Urinary bladder (tissue), 4 donors: ENCODE results near the gene TXNL1. TPM values are rescaled to one million over a fixed set of nuclear protein-coding genes. Genes with fewer than 3 reads are reported as not detected.
"Not testable (repeated sequence)": the region's sequence is repeated elsewhere in the genome, so short reads cannot be mapped to it uniquely, and the experiment has no call there.

Experiments
- DNase-seq: peaks from one replicate; pipeline ENCODE4 v3.0.0-alpha.2; 2015; ENCODE audit errors: extremely low spot score
- H3K27ac ChIP-seq: one replicate; pipeline ENCODE4 v1.5.1; 2013; ENCODE audit warnings: low read depth, mild to moderate bottlenecking, moderate library complexity
- H3K36me3 ChIP-seq: one replicate; pipeline ENCODE4 v1.6.1; 2013; ENCODE audit warnings: mild to moderate bottlenecking, moderate library complexity; ENCODE audit not compliant: insufficient read depth
- H3K4me1 ChIP-seq: one replicate; pipeline ENCODE4 v1.6.1; 2013; ENCODE audit warnings: mild to moderate bottlenecking, moderate library complexity; ENCODE audit not compliant: insufficient read depth
- H3K4me3 ChIP-seq: one replicate; pipeline ENCODE4 v1.5.1; 2013; ENCODE audit warnings: low read depth, low read length
- WGBS: extraction: QIAGEN DNeasy Blood & Tissue Kit; methylation state at CpG from one replicate; pipeline ENCODE4 v1.1.7; 2013; 5-methylcytosine and 5-hydroxymethylcytosine counted together
- polyA plus RNA-seq: library from polyadenylated mRNA; stranded (reverse); fragments of 200-250 nt; gene quantifications from one replicate; pipeline ENCODE4 v1.2.3, GENCODE V29; 2013
- total RNA-seq: library from RNA; depleted of rRNA; stranded (reverse); fragments of >200 nt; gene quantifications from one replicate; pipeline ENCODE4 v1.2.3, GENCODE V29; 2014
- donor health status: healthy with polysubstance abuse.
- donor health status: healthy.

TXNL1 gene
- total and polyA plus RNA-seq, 2 donors, result 50.2 to 61.7 TPM

DNA sequence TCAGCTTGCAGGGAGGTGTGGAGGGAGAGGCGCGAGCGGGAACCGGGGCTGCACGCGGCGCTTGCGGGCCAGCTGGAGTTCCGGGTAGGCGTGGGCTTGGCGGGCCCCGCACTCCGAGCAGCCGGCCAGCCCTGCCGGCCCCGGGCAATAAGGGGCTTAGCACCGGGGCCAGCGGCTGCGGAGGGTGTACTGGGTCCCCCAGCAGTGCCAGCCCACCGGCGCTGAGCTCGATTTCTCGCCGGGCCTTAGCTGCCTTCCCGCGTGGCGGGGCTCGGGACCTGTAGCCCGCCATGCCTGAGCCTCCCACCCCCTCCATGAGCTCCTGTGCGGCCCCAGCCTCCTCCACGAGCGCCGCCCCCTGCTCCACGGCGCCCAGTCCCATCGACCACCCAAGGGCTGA, 66.1 kb downstream of the TXNL1 start:
- not testable (repeated sequence) for DNase-seq, H3K4me3 ChIP-seq, H3K36me3 ChIP-seq, H3K4me1 ChIP-seq, H3K27ac ChIP-seq
- WGBS, result 97% methylated on average over 36 of the region's 36 CpGs

DNA sequence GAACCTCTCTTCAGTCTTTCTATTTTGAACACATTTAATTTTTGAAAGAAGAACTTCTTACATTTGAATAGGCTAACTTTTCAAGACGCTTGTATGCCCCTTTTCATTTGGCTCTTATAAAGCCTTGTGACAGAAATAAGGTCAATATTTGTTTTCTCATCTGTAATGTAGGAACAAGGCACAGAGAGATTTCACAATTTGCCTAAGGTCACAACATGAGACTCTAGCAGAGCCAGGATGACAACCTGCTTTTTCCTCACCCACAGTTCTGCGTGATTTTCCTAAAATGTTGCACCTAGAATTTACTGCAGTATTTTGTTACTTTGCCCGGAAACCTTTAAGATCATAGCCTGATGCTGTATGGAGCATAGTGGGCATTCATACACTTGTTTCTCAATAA, 67.4 kb downstream of the TXNL1 start:
- H3K4me3 ChIP-seq, result no peak overlapping the region
- no peak for DNase-seq
- no peaks in the 10 kb centered on the region for H3K4me1 ChIP-seq
- H3K36me3 ChIP-seq, result no peaks in the 10 kb centered on the region
- no peak overlapping the region for H3K27ac ChIP-seq
- WGBS, result 90% methylated on average over 3 of the region's 3 CpGs

- Histone ChIP-seq H3K36me3 (no peaks in the 10 kb centered on the region), H3K4me3 (no peak overlapping the region), H3K27ac (no peak overlapping the region), H3K4me1 (no peaks in the 10 kb centered on the region)
- WGBS, result 81% methylated on average over 1 of the region's 1 CpG
- DNase-seq, result no peak
These were observed 69.0 kb downstream of the TXNL1 start for GRCh38 chr18:56569416-56569815.

DNA sequence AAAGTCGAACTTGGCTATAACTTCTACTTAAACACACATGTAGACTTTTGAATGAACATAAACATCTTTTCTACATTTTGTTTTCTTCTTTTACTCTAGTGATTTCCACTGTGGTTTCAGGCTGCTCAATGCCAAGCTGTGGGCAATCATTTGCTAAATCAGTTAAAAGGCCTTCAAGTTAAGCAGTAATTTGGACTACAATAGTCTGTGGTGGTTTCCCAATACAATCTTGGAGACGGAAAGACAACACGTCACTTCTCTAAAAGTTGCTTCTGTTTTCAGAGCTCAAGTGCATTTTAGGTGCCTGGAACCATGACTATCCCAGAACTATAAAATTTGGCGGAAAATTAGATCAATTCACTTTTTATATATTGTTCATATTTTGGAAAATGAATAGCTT, 69.4 kb downstream of the TXNL1 start:
- Histone ChIP-seq H3K27ac (no peak overlapping the region), H3K4me1 (no peaks in the 10 kb centered on the region), H3K4me3 (no peak overlapping the region), H3K36me3 (no peaks in the 10 kb centered on the region)
- WGBS, result 90% methylated on average over 4 of the region's 4 CpGs
- DNase-seq, result no peak

DNA sequence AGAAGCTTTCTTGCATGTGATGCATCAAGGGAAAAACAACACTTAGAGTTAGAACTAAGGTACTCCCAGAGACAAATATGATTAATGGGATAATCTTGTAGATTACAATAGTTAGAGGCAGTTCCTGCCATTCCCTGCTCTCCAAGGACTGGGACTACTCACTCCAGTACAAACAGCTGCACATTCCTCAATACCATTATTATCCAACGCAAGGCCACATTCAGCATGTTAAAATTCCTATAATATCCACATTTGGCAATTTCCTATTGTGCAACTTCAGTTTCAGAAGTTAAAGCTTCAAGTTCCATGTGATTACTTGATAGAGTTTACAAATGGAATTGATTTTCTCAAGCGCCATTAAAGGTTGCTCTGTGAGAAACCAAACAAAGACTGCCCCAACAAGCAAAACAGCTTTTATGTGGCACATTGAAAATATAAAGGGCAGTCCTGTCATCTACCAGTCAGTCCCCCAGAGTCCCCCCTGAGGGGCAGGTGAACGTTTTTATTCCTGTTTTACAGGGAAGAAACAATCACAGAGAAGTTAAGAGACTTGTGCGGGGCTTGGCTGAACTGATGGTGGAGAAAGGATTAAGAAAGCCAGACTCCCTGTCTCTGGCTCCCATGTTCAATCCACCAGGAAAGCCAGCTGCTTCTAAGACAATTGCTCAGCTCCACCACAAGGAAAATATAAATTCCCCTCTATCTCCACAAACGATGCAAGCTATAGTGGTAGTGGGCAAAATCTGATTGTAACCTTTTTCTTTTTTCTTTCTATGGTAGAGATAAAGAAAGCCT, 72.6 kb downstream of the TXNL1 start:
- peak; percentile 26 for DNase-seq
- Histone ChIP-seq H3K36me3 (no peaks in the 10 kb centered on the region), H3K27ac (no peak overlapping the region), H3K4me1 (no peaks in the 10 kb centered on the region), H3K4me3 (no peak overlapping the region)
- 45% methylated on average over 5 of the region's 5 CpGs for WGBS

DNA sequence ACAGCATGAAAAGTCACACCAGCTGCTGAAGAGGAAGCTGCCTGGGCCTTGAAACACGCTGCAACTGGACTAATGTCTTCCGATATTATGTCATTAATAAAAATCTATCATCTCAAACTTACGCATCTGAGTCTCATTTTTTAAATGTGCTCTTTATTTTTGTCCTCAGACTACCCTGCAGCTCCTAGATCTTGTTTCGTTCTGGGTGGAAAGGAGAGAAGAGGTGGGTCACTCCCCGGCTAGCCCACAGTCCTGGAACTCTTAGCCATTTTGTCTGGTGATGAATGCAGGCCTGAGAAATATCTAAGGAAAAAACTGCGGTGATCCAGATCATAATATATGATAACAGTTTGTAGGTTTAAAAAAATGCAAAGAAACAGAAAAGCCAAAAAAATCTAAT, 73.3 kb downstream of the TXNL1 start:
- H3K4me3 ChIP-seq, result no peak overlapping the region
- H3K36me3 ChIP-seq, result no peaks in the 10 kb centered on the region
- WGBS, result 66% methylated on average over 6 of the region's 6 CpGs
- H3K27ac ChIP-seq, result no peak overlapping the region
- no peak for DNase-seq
- no peaks in the 10 kb centered on the region for H3K4me1 ChIP-seq

DNA sequence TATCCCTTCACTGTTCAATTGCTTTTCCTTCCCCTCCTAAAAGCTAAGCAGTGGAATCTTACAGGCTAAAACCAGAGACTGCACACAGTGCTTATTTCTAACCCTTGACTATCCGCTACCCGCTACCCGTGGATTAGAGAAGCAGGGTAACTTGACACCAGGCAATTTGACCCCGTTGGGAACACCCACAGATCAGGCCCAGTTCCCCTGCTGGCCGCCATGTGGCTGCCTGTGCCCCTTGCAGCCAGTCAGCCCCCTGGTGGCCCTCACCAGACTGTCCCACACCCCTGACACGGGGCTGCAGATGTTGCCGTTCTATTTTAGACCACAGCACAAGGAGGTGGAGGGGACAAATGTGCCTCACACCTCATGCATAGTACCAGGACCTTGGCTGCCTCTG, 74.8 kb downstream of the TXNL1 start:
- no peak for DNase-seq
- H3K4me1 ChIP-seq, result no peaks in the 10 kb centered on the region
- H3K4me3 ChIP-seq, result no peak overlapping the region
- no peak overlapping the region for H3K27ac ChIP-seq
- 80% methylated on average over 7 of the region's 7 CpGs for WGBS
- H3K36me3 ChIP-seq, result no peaks in the 10 kb centered on the region

DNA sequence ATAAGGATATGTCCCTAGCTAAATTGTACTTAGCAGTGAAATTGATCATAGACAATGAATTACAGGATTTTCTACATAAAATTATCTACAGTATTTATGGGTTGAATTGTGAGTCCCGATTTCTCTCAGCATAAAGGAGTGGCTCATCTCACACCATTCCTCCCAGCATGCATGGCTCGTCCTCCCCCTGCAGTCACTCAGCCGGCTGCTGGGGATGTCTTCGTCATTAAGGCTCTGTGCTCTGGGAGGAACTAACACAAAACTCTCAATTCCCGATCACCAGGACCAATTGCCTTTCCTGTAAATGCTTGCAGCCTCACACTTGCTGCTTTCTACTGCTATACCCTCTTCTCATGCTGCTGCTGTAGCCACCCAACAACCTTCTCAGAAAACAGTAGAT, 75.9 kb downstream of the TXNL1 start:
- Histone ChIP-seq H3K4me3 (no peak overlapping the region), H3K4me1 (no peaks in the 10 kb centered on the region), H3K27ac (no peak overlapping the region), H3K36me3 (no peaks in the 10 kb centered on the region)
- DNase-seq, result no peak
- 72% methylated on average over 5 of the region's 5 CpGs for WGBS

DNA sequence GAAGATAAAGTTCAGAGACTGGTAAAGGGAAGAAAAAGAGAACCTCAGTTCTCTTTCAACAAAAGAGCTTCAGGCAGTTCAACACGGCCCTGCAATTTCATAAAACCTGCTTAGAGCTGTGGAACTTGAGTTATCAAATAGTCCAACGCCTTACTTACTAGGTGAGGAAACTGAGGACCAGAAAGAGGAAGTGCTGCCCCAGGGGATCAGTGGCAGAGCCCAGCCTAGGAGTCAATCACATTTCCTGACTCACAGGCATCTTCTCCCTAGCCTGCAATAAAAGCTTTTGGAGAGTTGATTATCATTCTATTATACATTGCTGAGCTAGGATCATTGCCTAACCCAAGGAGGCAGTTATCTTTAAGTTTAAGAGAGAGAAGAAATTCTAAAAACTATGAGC, 77.4 kb downstream of the TXNL1 start:
- DNase-seq, result no peak
- Histone ChIP-seq H3K4me1 (no peaks in the 10 kb centered on the region), H3K4me3 (no peak overlapping the region), H3K27ac (no peak overlapping the region), H3K36me3 (no peaks in the 10 kb centered on the region)
- whole genome bisulfite sequencing, result 86% methylated on average over 2 of the region's 2 CpGs

- 90% methylated on average over 6 of the region's 6 CpGs for WGBS
- no peaks in the 10 kb centered on the region for H3K4me1 ChIP-seq
These were observed 79.3 kb downstream of the TXNL1 start for GRCh38 chr18:56559044-56559443.

DNA sequence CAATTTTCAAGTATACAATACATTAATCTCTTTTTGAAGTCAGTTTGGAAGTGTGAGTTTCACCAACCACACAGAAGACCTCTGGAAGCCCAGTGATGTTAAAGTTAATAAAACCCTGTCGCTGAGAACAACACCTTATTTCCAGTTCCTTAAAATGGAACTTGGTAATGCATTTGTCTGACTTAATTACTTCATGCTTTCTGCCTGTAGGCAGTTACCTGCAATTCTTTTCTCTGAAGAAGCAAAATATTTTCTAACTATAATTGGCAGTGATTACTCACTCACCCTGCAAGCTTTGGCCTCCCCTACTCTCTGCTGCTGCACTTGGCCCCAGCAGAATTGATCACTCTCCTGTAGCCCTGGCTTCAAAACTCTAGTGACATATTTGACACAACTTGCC, 81.5 kb downstream of the TXNL1 start:
- Histone ChIP-seq H3K36me3 (no peaks in the 10 kb centered on the region), H3K27ac (no peak overlapping the region), H3K4me1 (no peaks in the 10 kb centered on the region), H3K4me3 (no peak overlapping the region)
- 97% methylated on average over 1 of the region's 1 CpG for WGBS
- no peak for DNase-seq

More at GRCh38 chr18:56559044-56559443, 79.3 kb downstream of the TXNL1 start:
- H3K36me3 ChIP-seq, result no peaks in the 10 kb centered on the region
- no peak for DNase-seq
- H3K4me3 ChIP-seq, result no peak overlapping the region
- no peak overlapping the region for H3K27ac ChIP-seq

- no peak for DNase-seq
- 80% methylated on average over 4 of the region's 4 CpGs for WGBS
- no peaks in the 10 kb centered on the region for H3K4me1 ChIP-seq
These were observed 88.3 kb downstream of the TXNL1 start for GRCh38 chr18:56550121-56550520.

More at GRCh38 chr18:56550121-56550520, 88.3 kb downstream of the TXNL1 start:
- Histone ChIP-seq H3K27ac (no peak overlapping the region), H3K36me3 (no peaks in the 10 kb centered on the region), H3K4me3 (no peak overlapping the region)
